ENCODE data around the gene XPO5. TPM values are rescaled to one million over a fixed set of nuclear protein-coding genes. Genes with fewer than 3 reads are reported as not detected.

The XPO5 gene
- total and polyA plus RNA-seq, 5 donors from 2014 or later, result 5.5 to 56.8 (median 9.0) TPM

DNA sequence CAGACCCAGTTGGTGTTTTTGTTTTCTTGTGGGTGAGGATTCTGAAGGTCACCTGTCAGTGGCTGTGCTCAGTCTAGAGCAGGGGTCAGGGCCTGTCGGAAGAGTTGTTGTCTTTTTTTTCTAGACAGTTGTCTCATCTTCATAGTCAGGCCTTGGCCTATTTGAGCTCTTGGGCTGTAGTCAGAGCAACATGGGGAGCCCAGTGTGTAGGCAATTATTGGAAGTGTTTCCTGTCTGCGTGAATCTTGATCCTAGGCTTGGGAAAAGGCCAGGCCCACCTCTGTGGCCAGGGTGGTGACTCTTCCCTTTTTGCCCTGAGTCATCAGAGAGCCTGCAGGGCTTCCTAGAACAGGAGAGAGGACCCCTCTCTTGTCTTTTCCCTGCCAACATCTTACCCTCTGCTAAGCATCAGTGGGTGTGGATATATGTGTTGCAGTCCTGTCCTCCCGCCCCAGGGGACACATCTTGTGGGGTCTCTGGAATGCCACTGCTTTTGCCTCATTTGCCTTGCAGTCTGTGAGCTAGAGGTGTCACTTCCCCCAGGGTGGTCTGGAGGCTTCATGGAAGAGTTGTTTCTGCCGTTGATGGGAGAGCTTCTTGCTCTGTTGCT lies 87.1 kb downstream of the XPO5 start:
- peak overlapping the region in 2 of 3 donors; percentile 15 to 84 for H3K27ac Mint-ChIP-seq
- Histone ChIP-seq H3K9me3 (ENCODE audit: control insufficient read depth in 2 of 2, low read length in 2 of 2) (no peaks in the 10 kb centered on the region), H3K4me3 (ENCODE audit: low read depth, low read length) (no peak overlapping the region), H3K36me3 (ENCODE audit: control insufficient read depth, insufficient read depth, low read length) (peaks cover 8% of the 10 kb centered on the region), H3K27ac (ENCODE audit: insufficient read depth, low read length, poor library complexity, severe bottlenecking) (no peak overlapping the region), H3K27me3 (ENCODE audit: control insufficient read depth, insufficient read depth, low read length) (no peaks in the 10 kb centered on the region), H3K4me1 (ENCODE audit: control insufficient read depth, insufficient read depth, low read length, poor library complexity, severe bottlenecking) (peaks cover 3% of the 10 kb centered on the region)
- peaks cover 2 to 36% (median 13%) of the 10 kb centered on the region in 4 donors for H3K4me1 Mint-ChIP-seq
- ATAC-seq (ENCODE audit: low read depth in 2 of 2), result no peak
- no peak for DNase-seq
- H3K36me3 Mint-ChIP-seq, result peaks cover 15% of the 10 kb centered on the region
- H3K27me3 Mint-ChIP-seq, result no peaks in the 10 kb centered on the region
- no peaks in the 10 kb centered on the region for H3K9me3 Mint-ChIP-seq
- H3K4me3 Mint-ChIP-seq, result no peak overlapping the region

DNA sequence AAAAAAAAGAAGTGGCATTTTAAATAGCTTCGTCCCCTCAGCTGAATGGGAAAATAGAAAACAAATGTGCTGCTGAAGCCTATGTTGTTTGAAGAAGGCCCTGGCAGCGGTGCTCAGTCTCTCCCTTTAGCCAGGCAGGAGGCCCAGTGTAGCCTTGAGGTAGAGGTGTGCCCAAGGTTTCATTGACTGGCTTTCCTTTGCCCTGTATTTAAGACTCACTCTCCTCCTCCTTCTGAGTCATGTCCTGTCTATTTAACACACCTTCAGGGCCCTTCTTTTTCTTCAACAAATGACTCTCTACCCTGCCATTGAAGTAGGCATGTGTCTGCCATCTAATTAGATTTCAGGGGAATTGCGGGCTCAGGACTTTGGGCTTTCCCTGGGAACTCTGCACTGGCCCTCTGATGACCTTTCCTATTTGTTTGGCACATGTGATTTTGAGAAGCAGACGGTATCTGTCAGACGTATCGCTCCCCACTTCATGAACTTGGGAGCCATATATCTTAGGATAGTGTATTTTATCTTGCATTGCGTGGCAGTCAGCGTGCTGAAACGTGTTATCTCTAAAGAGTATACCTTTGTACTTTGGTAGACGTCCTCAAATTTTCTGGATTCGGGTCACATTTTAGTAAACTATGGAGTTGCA lies 94.1 kb downstream of the XPO5 start:
- H3K4me1 ChIP-seq (ENCODE audit: control insufficient read depth, insufficient read depth, low read length, poor library complexity, severe bottlenecking), result peaks cover 22% of the 10 kb centered on the region
- Mint-ChIP-seq H3K9me3 (no peaks in the 10 kb centered on the region), H3K4me1 (peaks cover 29 to 63% (median 50%) of the 10 kb centered on the region in 4 donors), H3K4me3 (peak overlapping the region in 1 of 4 donors; percentile 15), H3K27me3 (no peaks in the 10 kb centered on the region), H3K27ac (no peak overlapping the region), H3K36me3 (peaks cover 15% of the 10 kb centered on the region)
- ATAC-seq (ENCODE audit: low read depth in 2 of 2) (no peak), DNase-seq (no peak)
- H3K4me3 ChIP-seq (ENCODE audit: low read depth, low read length), result no peak overlapping the region
- H3K27ac ChIP-seq (ENCODE audit: insufficient read depth, low read length, poor library complexity, severe bottlenecking), result no peak overlapping the region
- no peaks in the 10 kb centered on the region for H3K9me3 ChIP-seq (ENCODE audit: control insufficient read depth in 2 of 2, low read length in 2 of 2)
- H3K36me3 ChIP-seq (ENCODE audit: control insufficient read depth, insufficient read depth, low read length), result no peaks in the 10 kb centered on the region
- H3K27me3 ChIP-seq (ENCODE audit: control insufficient read depth, insufficient read depth, low read length), result no peaks in the 10 kb centered on the region

DNA sequence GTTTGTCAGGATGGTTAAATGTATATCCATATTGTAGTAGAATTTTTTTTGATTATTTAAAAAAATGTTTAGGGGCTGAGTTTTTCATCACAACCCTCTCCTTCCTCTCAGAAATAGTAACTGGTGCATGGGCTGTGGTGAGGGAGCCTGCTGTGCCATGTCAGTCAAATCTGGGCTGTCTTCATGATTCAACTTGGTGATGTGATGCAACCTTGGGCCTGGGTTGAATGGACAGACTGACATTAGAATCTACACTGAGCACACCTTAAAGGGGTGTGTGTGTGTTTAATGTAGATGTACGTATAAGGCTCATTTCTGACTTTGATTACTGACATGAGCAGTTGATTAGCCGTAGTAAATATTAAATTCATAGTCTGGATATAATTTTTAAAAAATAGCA lies 94.8 kb downstream of the XPO5 start:
- Mint-ChIP-seq H3K4me1 (peaks cover 32 to 64% (median 53%) of the 10 kb centered on the region in 4 donors), H3K27me3 (no peaks in the 10 kb centered on the region), H3K9me3 (no peaks in the 10 kb centered on the region), H3K27ac (no peak overlapping the region), H3K4me3 (peak overlapping the region in 2 of 4 donors; percentile 55 to 74), H3K36me3 (peaks cover 12% of the 10 kb centered on the region)
- peaks cover 22% of the 10 kb centered on the region for H3K4me1 ChIP-seq (ENCODE audit: control insufficient read depth, insufficient read depth, low read length, poor library complexity, severe bottlenecking)
- DNase-seq (no peak), ATAC-seq (ENCODE audit: low read depth in 2 of 2) (no peak)
- H3K27me3 ChIP-seq (ENCODE audit: control insufficient read depth, insufficient read depth, low read length), result no peaks in the 10 kb centered on the region
- H3K9me3 ChIP-seq (ENCODE audit: control insufficient read depth in 2 of 2, low read length in 2 of 2), result no peaks in the 10 kb centered on the region
- H3K4me3 ChIP-seq (ENCODE audit: low read depth, low read length), result no peak overlapping the region
- no peak overlapping the region for H3K27ac ChIP-seq (ENCODE audit: insufficient read depth, low read length, poor library complexity, severe bottlenecking)
- no peaks in the 10 kb centered on the region for H3K36me3 ChIP-seq (ENCODE audit: control insufficient read depth, insufficient read depth, low read length)

DNA sequence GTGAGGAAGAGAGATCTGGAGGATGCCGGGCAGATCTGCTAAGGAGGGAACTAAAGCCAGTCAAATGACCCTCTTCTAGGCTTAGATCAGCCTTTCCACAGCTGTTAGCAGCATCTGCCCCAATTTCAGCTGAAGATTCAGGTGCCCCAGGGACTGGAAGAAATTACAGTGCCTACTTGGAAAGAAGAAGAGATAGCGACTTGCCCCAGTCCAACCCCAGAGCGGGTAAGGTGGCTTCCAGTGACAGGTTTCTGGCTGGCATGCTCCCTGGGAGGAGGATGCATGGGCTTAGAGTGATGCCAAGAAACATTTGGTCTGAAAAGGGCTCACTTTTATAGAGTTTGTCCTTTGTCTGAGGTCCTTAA lies 97.8 kb downstream of the XPO5 start:
- Histone ChIP-seq H3K4me1 (ENCODE audit: control insufficient read depth, insufficient read depth, low read length, poor library complexity, severe bottlenecking) (peaks cover 22% of the 10 kb centered on the region), H3K27me3 (ENCODE audit: control insufficient read depth, insufficient read depth, low read length) (no peaks in the 10 kb centered on the region), H3K27ac (ENCODE audit: insufficient read depth, low read length, poor library complexity, severe bottlenecking) (peak overlapping the region; percentile 94), H3K9me3 (ENCODE audit: control insufficient read depth in 2 of 2, low read length in 2 of 2) (no peaks in the 10 kb centered on the region), H3K4me3 (ENCODE audit: low read depth, low read length) (peak overlapping the region; percentile 84), H3K36me3 (ENCODE audit: control insufficient read depth, insufficient read depth, low read length) (no peaks in the 10 kb centered on the region)
- Mint-ChIP-seq H3K36me3 (peaks cover 4% of the 10 kb centered on the region), H3K27me3 (peaks cover 4% of the 10 kb centered on the region), H3K9me3 (no peaks in the 10 kb centered on the region), H3K4me3 (peak overlapping the region; percentile 93 to 98 (median 95)), H3K27ac (peak overlapping the region; percentile 95 to 99 (median 97)), H3K4me1 (peaks cover 27 to 55% (median 44%) of the 10 kb centered on the region in 4 donors)
- DNase-seq (peak in 1 of 3 donors; percentile 12), ATAC-seq (ENCODE audit: low read depth in 2 of 2) (no peak)

DNA sequence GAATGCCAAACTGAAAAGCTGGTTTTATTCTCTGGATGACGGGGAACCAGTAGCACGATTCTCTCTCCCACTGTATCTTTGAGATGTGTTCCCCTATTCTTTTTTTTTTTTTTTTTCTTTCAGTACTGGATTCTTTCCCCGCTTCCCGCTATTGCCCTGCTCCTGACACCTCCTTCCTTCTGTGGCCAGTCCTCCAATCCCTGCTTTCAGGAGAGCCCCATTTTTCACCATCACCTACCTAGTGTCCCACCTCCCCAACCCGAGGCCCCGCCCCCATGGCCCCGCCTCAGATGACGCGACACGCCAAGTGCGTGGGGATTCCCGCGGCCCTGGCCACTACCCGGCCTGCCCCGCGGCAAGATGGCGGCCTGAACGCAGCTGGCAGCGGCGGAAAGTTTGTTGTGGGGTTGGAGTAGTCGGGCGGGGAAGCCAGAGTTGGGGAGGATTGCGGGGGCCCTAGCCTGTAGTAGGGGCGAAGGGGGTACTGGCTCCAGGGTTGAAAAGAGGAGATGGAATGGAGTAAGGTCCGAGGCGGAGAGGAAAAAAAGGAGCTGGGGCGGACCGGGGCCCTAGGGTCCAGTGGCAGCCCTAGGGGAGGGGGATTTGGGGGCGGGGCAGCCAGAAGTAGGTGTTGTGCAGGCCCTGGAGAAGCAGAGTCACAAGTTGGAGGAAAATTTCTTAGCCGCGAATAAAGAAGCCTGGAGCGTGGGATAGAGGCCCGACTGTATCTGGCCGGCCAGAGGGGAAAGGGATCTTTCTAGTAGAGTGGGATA lies 98.4 kb downstream of the XPO5 start, which contains the start of gene TJAP1:
TJAP1 (plus strand) TSS at position 336 of the 773 bp plus-strand sequence. CDS start 21,432 bp downstream, outside the sequence.
- H3K4me3 Mint-ChIP-seq, result peak within 1 kb of the TSS; percentile 93 to 98 (median 95)
- H3K36me3 Mint-ChIP-seq, result peaks cover 3% of the 10 kb centered on the region
- Histone ChIP-seq H3K9me3 (ENCODE audit: control insufficient read depth in 2 of 2, low read length in 2 of 2) (no peaks in the 10 kb centered on the region), H3K27ac (ENCODE audit: insufficient read depth, low read length, poor library complexity, severe bottlenecking) (peak within 1 kb of the TSS; percentile 94), H3K36me3 (ENCODE audit: control insufficient read depth, insufficient read depth, low read length) (no peaks in the 10 kb centered on the region), H3K4me3 (ENCODE audit: low read depth, low read length) (peak within 1 kb of the TSS; percentile 84), H3K4me1 (ENCODE audit: control insufficient read depth, insufficient read depth, low read length, poor library complexity, severe bottlenecking) (peaks cover 22% of the 10 kb centered on the region), H3K27me3 (ENCODE audit: control insufficient read depth, insufficient read depth, low read length) (no peaks in the 10 kb centered on the region)
- peaks cover 4% of the 10 kb centered on the region for H3K27me3 Mint-ChIP-seq
- no peaks in the 10 kb centered on the region for H3K9me3 Mint-ChIP-seq
- peaks cover 25 to 53% (median 43%) of the 10 kb centered on the region in 4 donors for H3K4me1 Mint-ChIP-seq
- ATAC-seq (ENCODE audit: low read depth in 2 of 2), result peak; percentile 100
- DNase-seq, result peak; percentile 91 to 94 (median 93)
- H3K27ac Mint-ChIP-seq, result peak within 1 kb of the TSS; percentile 95 to 99 (median 97)

DNA sequence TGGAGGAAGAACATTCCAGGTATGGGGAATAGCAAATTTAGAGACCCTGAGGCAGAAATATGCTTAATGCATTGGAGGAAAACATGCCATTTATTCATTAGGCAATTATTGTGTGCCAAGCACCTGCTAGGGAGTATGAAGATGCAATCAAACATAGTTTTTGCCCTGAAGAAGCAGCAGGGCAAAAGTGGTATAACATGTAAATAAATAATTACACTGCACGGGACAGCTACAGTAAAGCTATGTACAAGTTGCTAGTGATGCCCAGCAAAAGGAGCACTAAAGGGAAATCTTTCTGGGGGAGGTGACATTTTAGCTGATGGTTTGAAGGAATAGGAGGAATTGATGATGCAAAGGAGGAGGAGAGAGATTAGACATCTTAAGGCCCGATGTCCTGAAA lies 99.1 kb downstream of the XPO5 start:
- Histone ChIP-seq H3K27ac (ENCODE audit: insufficient read depth, low read length, poor library complexity, severe bottlenecking) (peak overlapping the region; percentile 94), H3K4me1 (ENCODE audit: control insufficient read depth, insufficient read depth, low read length, poor library complexity, severe bottlenecking) (peaks cover 22% of the 10 kb centered on the region), H3K4me3 (ENCODE audit: low read depth, low read length) (peak overlapping the region; percentile 82), H3K9me3 (ENCODE audit: control insufficient read depth in 2 of 2, low read length in 2 of 2) (no peaks in the 10 kb centered on the region), H3K27me3 (ENCODE audit: control insufficient read depth, insufficient read depth, low read length) (no peaks in the 10 kb centered on the region), H3K36me3 (ENCODE audit: control insufficient read depth, insufficient read depth, low read length) (no peaks in the 10 kb centered on the region)
- peak overlapping the region; percentile 93 to 98 (median 95) for H3K4me3 Mint-ChIP-seq
- no peaks in the 10 kb centered on the region for H3K9me3 Mint-ChIP-seq
- H3K36me3 Mint-ChIP-seq, result no peaks in the 10 kb centered on the region
- H3K27me3 Mint-ChIP-seq, result peaks cover 4% of the 10 kb centered on the region
- H3K4me1 Mint-ChIP-seq, result peaks cover 22 to 47% (median 37%) of the 10 kb centered on the region in 4 donors
- DNase-seq (peak in 1 of 3 donors; percentile 23), ATAC-seq (ENCODE audit: low read depth in 2 of 2) (no peak)
- H3K27ac Mint-ChIP-seq, result peak overlapping the region; percentile 72 to 99 (median 95)

DNA sequence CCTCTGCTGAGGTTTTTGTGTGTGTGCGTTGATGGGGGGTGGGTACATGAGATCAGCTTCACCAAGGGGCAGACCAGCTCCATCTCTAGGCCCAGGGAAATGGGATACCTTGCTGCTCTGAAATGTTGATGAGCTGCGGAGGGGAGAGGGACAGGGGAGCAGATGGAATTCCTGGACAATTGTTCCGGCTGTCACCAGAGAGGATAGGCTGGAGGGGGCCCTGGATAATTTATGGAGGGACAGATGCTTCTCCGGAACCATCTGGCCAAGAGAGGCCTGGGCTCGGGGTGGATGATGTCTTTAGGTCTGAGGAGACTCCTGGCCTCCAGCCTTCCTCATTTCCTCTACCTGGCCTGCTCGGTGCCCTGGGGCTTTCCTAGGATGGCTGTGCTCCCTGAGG lies 100.3 kb downstream of the XPO5 start:
- H3K27me3 Mint-ChIP-seq, result peaks cover 13% of the 10 kb centered on the region
- peaks cover 16 to 39% (median 30%) of the 10 kb centered on the region in 4 donors for H3K4me1 Mint-ChIP-seq
- Histone ChIP-seq H3K4me3 (ENCODE audit: low read depth, low read length) (no peak overlapping the region), H3K36me3 (ENCODE audit: control insufficient read depth, insufficient read depth, low read length) (no peaks in the 10 kb centered on the region), H3K27me3 (ENCODE audit: control insufficient read depth, insufficient read depth, low read length) (no peaks in the 10 kb centered on the region), H3K27ac (ENCODE audit: insufficient read depth, low read length, poor library complexity, severe bottlenecking) (no peak overlapping the region), H3K4me1 (ENCODE audit: control insufficient read depth, insufficient read depth, low read length, poor library complexity, severe bottlenecking) (peaks cover 22% of the 10 kb centered on the region), H3K9me3 (ENCODE audit: control insufficient read depth in 2 of 2, low read length in 2 of 2) (no peaks in the 10 kb centered on the region)
- no peaks in the 10 kb centered on the region for H3K36me3 Mint-ChIP-seq
- peaks cover 0 to 1% (median 0%) of the 10 kb centered on the region in 7 donors for H3K9me3 Mint-ChIP-seq
- DNase-seq, result no peak
- peak overlapping the region in 1 of 3 donors; percentile 51 for H3K27ac Mint-ChIP-seq
- ATAC-seq (ENCODE audit: low read depth in 2 of 2), result no peak
- no peak overlapping the region for H3K4me3 Mint-ChIP-seq

Data from CD4-positive, CD25-positive, alpha-beta regulatory T cell (primary cell).